Measurements from ENCODE around the gene MSI2. TPM values are rescaled to one million over a fixed set of nuclear protein-coding genes. Genes with fewer than 3 reads are reported as not detected.

MSI2 gene
- total and polyA plus RNA-seq, 2 experiments from 2014 or later, result 18.9 to 41.8 TPM

DNA sequence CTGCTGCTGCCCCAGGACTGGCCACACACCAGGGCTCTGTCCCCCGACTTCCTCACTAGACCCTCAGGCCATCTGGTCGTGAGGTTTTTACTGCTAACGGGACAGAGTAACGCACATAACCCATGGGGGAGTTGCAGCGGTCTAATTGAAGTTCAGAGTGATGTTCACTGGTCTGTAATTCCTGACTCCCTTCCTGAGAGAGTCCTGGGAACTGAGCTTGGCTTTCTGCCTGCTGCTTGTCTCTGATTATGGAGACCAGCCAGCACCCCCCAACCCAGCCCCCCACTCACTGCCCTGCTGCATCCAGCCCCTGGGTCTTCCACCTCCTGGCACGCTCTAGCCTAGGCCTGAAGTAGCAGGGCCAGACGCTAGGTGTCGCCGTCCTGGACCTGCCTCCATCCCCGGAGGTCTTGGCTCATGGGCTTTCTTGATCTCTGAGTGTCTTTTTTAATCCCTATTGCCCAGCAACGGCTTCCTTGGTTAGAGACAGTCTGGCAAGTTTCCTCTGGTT is 295.8 kb downstream of the MSI2 start:
- H3K27ac Mint-ChIP-seq, result no peak overlapping the region
- Histone ChIP-seq H3K79me2 (replicated peaks; ENCODE audit: insufficient read depth) (peaks cover 6% of the 10 kb centered on the region; the same call in 1 of the 2 replicates), H3K4me2 (peak overlapping the region; percentile 57), H3K36me3 (ENCODE audit: insufficient read depth) (no peaks in the 10 kb centered on the region), H3F3A (replicated peaks; ENCODE audit: low read depth) (no peaks in the 10 kb centered on the region), H3K27me3 (ENCODE audit: insufficient read depth) (no peaks in the 10 kb centered on the region), H4K20me1 (replicated peaks; ENCODE audit: insufficient read depth) (peaks cover 11% of the 10 kb centered on the region; the same call in 1 of the 2 replicates), H3K4me1 (ENCODE audit: insufficient read depth) (peaks cover 72% of the 10 kb centered on the region), H3K4me3 (no peak overlapping the region), H3K27ac (ENCODE audit: low read depth) (no peak overlapping the region), H2AFZ (no peak overlapping the region), H3K9me2 (ENCODE audit: insufficient read depth) (no peaks in the 10 kb centered on the region)
- no peaks in the 10 kb centered on the region for H3K36me3 Mint-ChIP-seq (ENCODE audit: low read depth)
- peak; percentile 71 to 85 for TF ChIP-seq CTCF (conservative IDR thresholded peaks at IDR 0.05; ENCODE audit: low read depth in 2 of 2)
- no peak for TF ChIP-seq ZNF114 (CRISPR knock-in tag; IDR thresholded peaks at IDR 0.05)
- TF ChIP-seq, protein P1, sequence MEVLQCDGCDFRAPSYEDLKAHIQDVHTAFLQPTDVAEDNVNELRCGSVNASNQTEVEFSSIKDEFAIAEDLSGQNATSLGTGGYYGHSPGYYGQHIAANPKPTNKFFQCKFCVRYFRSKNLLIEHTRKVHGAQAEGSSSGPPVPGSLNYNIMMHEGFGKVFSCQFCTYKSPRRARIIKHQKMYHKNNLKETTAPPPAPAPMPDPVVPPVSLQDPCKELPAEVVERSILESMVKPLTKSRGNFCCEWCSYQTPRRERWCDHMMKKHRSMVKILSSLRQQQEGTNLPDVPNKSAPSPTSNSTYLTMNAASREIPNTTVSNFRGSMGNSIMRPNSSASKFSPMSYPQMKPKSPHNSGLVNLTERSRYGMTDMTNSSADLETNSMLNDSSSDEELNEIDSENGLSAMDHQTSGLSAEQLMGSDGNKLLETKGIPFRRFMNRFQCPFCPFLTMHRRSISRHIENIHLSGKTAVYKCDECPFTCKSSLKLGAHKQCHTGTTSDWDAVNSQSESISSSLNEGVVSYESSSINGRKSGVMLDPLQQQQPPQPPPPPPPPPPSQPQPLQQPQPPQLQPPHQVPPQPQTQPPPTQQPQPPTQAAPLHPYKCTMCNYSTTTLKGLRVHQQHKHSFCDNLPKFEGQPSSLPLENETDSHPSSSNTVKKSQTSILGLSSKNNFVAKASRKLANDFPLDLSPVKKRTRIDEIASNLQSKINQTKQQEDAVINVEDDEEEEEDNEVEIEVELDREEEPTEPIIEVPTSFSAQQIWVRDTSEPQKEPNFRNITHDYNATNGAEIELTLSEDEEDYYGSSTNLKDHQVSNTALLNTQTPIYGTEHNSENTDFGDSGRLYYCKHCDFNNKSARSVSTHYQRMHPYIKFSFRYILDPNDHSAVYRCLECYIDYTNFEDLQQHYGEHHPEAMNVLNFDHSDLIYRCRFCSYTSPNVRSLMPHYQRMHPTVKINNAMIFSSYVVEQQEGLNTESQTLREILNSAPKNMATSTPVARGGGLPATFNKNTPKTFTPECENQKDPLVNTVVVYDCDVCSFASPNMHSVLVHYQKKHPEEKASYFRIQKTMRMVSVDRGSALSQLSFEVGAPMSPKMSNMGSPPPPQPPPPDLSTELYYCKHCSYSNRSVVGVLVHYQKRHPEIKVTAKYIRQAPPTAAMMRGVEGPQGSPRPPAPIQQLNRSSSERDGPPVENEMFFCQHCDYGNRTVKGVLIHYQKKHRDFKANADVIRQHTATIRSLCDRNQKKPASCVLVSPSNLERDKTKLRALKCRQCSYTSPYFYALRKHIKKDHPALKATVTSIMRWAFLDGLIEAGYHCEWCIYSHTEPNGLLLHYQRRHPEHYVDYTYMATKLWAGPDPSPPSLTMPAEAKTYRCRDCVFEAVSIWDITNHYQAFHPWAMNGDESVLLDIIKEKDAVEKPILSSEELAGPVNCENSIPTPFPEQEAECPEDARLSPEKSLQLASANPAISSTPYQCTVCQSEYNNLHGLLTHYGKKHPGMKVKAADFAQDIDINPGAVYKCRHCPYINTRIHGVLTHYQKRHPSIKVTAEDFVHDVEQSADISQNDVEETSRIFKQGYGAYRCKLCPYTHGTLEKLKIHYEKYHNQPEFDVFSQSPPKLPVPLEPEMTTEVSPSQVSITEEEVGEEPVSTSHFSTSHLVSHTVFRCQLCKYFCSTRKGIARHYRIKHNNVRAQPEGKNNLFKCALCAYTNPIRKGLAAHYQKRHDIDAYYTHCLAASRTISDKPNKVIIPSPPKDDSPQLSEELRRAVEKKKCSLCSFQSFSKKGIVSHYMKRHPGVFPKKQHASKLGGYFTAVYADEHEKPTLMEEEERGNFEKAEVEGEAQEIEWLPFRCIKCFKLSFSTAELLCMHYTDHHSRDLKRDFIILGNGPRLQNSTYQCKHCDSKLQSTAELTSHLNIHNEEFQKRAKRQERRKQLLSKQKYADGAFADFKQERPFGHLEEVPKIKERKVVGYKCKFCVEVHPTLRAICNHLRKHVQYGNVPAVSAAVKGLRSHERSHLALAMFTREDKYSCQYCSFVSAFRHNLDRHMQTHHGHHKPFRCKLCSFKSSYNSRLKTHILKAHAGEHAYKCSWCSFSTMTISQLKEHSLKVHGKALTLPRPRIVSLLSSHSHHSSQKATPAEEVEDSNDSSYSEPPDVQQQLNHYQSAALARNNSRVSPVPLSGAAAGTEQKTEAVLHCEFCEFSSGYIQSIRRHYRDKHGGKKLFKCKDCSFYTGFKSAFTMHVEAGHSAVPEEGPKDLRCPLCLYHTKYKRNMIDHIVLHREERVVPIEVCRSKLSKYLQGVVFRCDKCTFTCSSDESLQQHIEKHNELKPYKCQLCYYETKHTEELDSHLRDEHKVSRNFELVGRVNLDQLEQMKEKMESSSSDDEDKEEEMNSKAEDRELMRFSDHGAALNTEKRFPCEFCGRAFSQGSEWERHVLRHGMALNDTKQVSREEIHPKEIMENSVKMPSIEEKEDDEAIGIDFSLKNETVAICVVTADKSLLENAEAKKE (CRISPR knock-in tag; IDR thresholded peaks at IDR 0.05), result no peak
- TF ChIP-seq, protein P2, sequence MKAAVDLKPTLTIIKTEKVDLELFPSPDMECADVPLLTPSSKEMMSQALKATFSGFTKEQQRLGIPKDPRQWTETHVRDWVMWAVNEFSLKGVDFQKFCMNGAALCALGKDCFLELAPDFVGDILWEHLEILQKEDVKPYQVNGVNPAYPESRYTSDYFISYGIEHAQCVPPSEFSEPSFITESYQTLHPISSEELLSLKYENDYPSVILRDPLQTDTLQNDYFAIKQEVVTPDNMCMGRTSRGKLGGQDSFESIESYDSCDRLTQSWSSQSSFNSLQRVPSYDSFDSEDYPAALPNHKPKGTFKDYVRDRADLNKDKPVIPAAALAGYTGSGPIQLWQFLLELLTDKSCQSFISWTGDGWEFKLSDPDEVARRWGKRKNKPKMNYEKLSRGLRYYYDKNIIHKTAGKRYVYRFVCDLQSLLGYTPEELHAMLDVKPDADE (IDR thresholded peaks at IDR 0.05), result no peak
- H3K27me3 Mint-ChIP-seq (ENCODE audit: insufficient read depth, low read depth, poor library complexity), result peaks cover 9% of the 10 kb centered on the region
- H3K4me3 Mint-ChIP-seq, result no peak overlapping the region; the same call in 2 of the 3 replicates
- DNase-seq (ENCODE audit: low spot score) (peak; percentile 78), ATAC-seq (peak; percentile 82)
- H3K4me1 Mint-ChIP-seq, result peaks cover 83% of the 10 kb centered on the region
- no peaks in the 10 kb centered on the region for H3K9me3 Mint-ChIP-seq

Data from GM23338 (cell line).